ENCODE data around the gene KAZN. TPM values are rescaled to one million over a fixed set of nuclear protein-coding genes. Genes with fewer than 3 reads are reported as not detected.

The KAZN gene
- total and polyA plus RNA-seq, 2 of the 8 experiments (the other 6 are each of a cell fraction or from before 2014, with no cell fraction given), result 3.7 to 11.8 TPM

DNA sequence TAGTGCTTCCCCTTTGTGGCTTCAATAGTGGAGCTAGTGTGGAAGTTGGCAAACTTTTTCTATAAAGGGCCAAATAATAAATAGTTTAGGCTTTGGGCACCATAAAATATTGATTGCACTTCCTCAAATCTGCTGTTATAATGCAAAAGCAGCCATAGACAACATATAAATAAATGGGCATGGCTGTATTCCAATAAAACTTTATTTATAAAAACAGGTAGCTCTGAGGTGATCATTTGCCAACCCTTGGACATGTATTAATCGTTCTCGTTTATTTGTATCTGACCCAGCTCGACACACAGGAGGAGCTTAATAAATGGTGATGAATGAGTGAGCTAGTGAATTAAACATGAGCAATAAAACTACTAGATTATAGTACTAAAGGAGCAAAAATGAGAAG lies 13.3 kb downstream of the KAZN start:
- H3K27me3 ChIP-seq (replicated peaks in 1 of 4; ENCODE audit: control insufficient read depth in 3 of 4, extremely low read depth in 1 of 4, insufficient read depth in 3 of 4, low read length in 3 of 4), result no peaks in the 10 kb centered on the region; a peak in 1 of 7 replicates
- no peak overlapping the region for H3K56ac ChIP-seq (replicated peaks; ENCODE audit: insufficient read length, low read depth, low read length)
- H2BK120ac ChIP-seq (replicated peaks; ENCODE audit: low read depth, low read length), result no peak overlapping the region
- H2BK15ac ChIP-seq (ENCODE audit: low read length), result no peak overlapping the region
- no peak overlapping the region for H4K5ac ChIP-seq (ENCODE audit: insufficient read length, low read depth, low read length)
- H4K8ac ChIP-seq (ENCODE audit: extremely low read depth, insufficient read depth, low read length), result no peak overlapping the region
- H3K4ac ChIP-seq (replicated peaks; ENCODE audit: insufficient read length, low read depth, low read length), result no peak overlapping the region
- ChIA-PET CTCF (ENCODE audit: partially characterized antibody) (interaction anchor here (0.7 to 2.2 kb wide), 5 partner anchors 9 to 744 kb away, joined by 3 to 6 read pairs (median 4); no protein-coding TSS in a partner anchor), POLR2A (ENCODE audit: partially characterized antibody) (interaction anchor here (0.6 to 1.2 kb wide), 2 partner anchors 14 to 33 kb away, joined by 3 to 4 read pairs; partner anchors contain the start of gene KAZN)
- 90% methylated on average over 3 of the region's 3 CpGs; no CpG with 5 or more reads in 1 of the 2 experiments for WGBS, 2 experiments (ENCODE audit: extremely low coverage in 1 of 2, insufficient coverage in 1 of 2, insufficient read length in 1 of 2, insufficient replicate concordance in 2 of 2, low coverage in 1 of 2, low lambda C conversion rate in 2 of 2, missing lambda C conversion rate in 1 of 2)
- FAIRE-seq (no peak), DNase-seq (ENCODE audit: low read depth in 1 of 2, low spot score in 2 of 2) (no peak)
- no peak overlapping the region for H2AFZ ChIP-seq (ENCODE audit: low read length)
- no peak overlapping the region for H3K14ac ChIP-seq (ENCODE audit: insufficient read length)
- no peak overlapping the region for H2BK5ac ChIP-seq (ENCODE audit: low read depth, low read length)
- no peak overlapping the region for H2BK12ac ChIP-seq (ENCODE audit: low read depth, low read length)
- no peak overlapping the region for H2AK5ac ChIP-seq (ENCODE audit: low read depth, low read length)
- peaks cover 7% of the 10 kb centered on the region; the same call in 1 of the 2 replicates for H3K79me1 ChIP-seq (ENCODE audit: low read depth, low read length)
- H3K36me3 ChIP-seq (ENCODE audit: control insufficient read depth in 2 of 4, insufficient read depth in 4 of 4, low read length in 3 of 4), result no peaks in the 10 kb centered on the region
- H3K4me1 ChIP-seq (replicated peaks in 1 of 4; ENCODE audit: control insufficient read depth in 3 of 4, insufficient read depth in 4 of 4, low read length in 3 of 4), result peaks cover 0 to 6% (median 2%) of the 10 kb centered on the region in 4 experiments; a peak in 3 of 7 replicates
- H3K79me2 ChIP-seq (ENCODE audit: control insufficient read depth in 1 of 2, insufficient read depth in 2 of 2, low read length in 2 of 2), result 0 out of 4 replicates have a peak, but pooled peaks cover 0 to 8% of the 10 kb centered on the region in 2 experiments
- H3K23ac ChIP-seq (ENCODE audit: insufficient read length), result no peak overlapping the region
- no peak overlapping the region for H2BK20ac ChIP-seq (ENCODE audit: low read length)
- no peak overlapping the region for H3K27ac ChIP-seq (ENCODE audit: low read depth, low read length)
- H3K23me2 ChIP-seq (ENCODE audit: low read depth, low read length), result no peaks in the 10 kb centered on the region
- H4K91ac ChIP-seq (replicated peaks; ENCODE audit: insufficient read length, low read length), result no peak overlapping the region
- no peak overlapping the region for H3K4me2 ChIP-seq (ENCODE audit: insufficient read depth in 1 of 2, low read depth in 2 of 2, low read length in 2 of 2)
- no peak overlapping the region for H3K18ac ChIP-seq (ENCODE audit: extremely low read depth, low read length)
- H4K20me1 ChIP-seq (replicated peaks in 1 of 2; ENCODE audit: control insufficient read depth in 1 of 2, insufficient read depth in 2 of 2, low read length in 2 of 2), result no peaks in the 10 kb centered on the region
- TF ChIP-seq SIRT6 (IDR thresholded peaks at IDR 0.05; ENCODE audit: low read length), result no peak
- TF ChIP-seq YY1 (IDR thresholded peaks at IDR 0.05; ENCODE audit: low read depth, low read length), result no peak
- no peak overlapping the region for H3K4me3 ChIP-seq (ENCODE audit: extremely low read depth in 1 of 4, insufficient read depth in 2 of 4, low read depth in 3 of 4, low read length in 4 of 4)
- H3K9ac ChIP-seq (replicated peaks in 1 of 4; ENCODE audit: extremely low read depth in 1 of 4, low read depth in 3 of 4, low read length in 3 of 4), result no peak overlapping the region
- H3K9me3 ChIP-seq (ENCODE audit: insufficient read depth in 2 of 2, low read depth in 1 of 2, low read length in 1 of 2), result no peaks in the 10 kb centered on the region
